HG03571 (cell line): ENCODE measurements around the gene BIRC6.

ENCODE experiments used
- ATAC-seq: cut with Tn5 transposase; IDR thresholded peaks from one replicate; pipeline ENCODE4 v1.9.1; 2021; ENCODE audit not compliant: unreplicated experiment

BIRC6 gene

DNA sequence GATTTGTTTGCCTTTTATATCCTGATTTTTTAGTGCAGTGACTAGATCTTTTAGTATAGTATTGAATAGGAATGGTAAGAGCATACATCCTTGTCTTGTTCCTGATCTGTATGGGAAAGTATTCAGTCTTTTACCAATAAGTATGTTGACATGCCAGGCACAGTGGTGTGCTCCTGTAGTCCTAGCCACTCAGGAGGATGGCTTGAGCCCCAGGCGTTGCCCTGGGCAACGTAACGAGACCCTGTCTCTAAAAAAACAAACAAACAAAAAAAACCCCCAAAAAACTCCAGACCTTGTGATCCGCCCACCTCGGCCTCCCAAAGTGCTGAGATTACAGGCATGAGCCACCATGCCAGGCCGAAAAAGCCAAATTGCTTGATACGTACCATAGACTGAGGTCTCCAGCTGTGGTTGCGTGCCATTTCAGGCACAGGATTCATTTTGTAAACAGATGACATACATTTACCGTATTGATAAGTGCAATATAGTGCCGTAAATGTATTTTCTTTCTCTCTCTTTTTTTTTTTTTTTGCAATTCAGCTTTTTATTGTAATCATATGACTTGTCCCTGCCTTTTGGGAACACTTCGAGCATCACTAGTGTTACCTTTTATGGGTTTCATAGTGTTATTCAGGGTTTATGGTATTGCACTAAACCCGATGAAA, 18.5 kb downstream of the BIRC6 start:
- no peak for ATAC-seq

DNA sequence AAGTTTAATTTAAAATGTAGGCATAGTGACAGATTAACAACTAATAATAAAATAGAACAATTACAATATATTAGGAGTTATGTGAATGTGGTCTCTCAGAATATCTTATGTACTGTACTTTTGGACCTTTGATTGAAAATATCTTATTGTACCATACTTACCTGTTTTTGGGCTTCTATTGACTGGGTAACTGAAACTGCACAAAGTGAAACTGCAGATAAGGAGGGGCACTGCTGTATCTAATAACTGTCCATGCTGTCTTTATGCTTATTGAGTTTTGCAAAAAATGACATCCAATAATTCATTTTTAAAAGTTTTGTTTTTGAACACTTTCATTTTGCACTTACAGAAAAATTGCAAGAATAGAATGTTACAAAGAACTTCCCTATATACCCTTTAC, 19.9 kb downstream of the BIRC6 start:
- ATAC-seq: no peak

DNA sequence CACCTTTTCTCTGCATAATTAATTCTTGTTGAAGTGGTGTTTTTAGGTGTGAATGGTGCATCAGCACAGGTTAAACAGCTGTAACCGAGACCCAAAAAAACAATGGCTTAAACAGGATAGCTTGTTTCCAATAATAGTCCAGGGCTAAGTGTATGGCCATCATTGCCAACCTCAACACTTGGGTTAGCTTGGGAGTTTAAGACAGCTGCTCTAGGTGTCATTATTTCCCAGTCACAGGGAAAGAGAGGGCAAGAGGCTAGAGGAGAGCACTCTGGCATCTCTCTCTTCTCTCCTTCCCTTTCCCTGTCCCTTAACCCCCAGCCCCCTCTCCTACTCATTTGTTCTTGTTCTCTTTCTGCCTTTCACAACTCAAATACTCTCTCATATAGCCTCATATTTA, 21.1 kb downstream of the BIRC6 start:
- no peak for ATAC-seq

DNA sequence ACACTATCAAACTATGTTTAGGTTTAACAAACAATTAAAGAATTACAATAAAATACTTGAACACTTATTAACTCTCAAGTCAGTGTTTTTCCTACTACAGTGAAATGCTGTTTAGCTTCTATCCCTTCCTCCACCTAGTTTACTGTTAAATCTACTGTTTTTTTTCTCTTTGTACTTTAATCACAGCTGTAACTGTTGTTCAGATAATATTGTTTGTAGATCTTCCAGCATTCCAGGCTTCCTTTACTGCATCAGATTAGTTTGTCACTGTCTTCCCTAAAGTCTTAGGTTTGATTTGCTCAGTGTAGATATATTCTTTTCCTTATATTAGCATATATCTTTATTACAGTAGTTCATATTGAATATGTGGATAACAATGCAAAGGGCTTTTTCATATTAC, 22.5 kb downstream of the BIRC6 start:
- no peak for ATAC-seq

DNA sequence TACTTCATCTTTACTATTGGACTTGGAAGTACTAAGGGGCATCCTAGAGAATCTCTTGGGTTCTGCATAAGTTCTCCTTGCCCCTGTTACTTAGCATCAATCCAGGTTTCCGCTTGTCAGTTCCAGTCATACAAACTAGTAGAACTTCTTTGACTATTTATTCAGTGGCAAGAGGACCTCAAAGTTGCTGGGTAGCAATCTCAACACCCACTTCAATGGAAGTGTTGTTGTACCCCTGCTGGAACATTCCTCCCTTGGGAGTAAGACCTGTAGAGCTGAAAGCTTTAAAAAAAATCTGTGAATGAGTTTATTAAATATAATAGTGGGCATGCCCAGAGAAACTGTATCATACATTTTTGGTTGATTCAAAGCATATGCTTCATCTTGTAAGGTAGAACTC, 27.0 kb downstream of the BIRC6 start:
- no peak for ATAC-seq

DNA sequence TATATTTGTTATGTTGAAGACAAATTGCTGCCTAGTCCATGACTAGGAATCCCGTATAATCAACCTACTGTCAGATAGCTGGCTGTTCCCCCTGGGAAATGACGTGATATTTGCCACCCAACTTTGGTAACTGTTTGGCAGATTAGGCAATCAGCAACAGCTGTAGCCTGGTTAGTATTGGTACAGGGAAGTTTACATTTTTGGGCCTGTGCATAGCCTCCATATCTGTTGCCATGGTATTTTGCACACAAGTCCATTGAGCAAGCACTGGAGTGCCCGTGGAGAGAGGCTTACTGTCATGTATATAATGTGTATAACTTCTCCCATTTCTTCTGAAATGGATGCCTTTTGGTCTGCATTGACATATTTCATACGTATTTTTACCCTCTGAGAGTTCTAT, 27.7 kb downstream of the BIRC6 start:
- no peak for ATAC-seq

DNA sequence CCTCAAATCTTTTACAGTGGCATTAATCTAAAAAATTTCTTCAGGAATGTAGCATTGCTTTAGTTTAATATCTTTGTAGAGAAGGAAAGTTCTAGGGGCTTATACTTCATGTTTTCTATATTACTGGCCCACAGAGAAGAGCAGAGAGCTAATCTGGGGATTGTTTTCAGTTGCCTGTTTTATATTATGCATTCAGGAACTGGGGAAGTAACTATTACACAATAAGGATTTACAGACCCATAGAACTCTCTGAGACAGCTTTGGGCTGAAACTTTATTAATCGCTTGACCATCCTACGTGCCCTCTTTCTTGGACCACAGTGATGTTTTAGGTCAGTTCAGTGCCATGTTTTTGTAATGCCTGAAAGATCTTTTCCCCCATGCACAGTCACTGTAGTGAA, 29.9 kb downstream of the BIRC6 start:
- no peak for ATAC-seq

DNA sequence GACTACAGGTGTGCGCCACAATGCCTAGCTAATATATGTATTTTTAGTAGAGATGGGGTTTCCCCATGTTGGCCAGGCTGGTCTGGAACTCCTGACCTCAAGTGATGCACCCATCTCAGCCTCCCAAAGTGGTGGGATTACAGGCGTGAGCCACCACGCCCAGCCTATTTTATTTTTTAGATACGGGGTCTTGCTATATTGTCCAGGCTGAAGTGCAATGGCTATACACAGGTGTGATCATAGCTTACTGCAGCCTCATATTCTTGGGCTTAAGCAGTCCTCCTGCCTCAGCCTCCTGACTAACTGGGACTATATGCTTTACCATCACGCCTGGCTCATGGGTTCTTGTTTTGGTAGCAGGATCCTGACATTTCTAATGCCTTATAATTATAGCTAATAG, 42.4 kb downstream of the BIRC6 start:
- no peak for ATAC-seq

DNA sequence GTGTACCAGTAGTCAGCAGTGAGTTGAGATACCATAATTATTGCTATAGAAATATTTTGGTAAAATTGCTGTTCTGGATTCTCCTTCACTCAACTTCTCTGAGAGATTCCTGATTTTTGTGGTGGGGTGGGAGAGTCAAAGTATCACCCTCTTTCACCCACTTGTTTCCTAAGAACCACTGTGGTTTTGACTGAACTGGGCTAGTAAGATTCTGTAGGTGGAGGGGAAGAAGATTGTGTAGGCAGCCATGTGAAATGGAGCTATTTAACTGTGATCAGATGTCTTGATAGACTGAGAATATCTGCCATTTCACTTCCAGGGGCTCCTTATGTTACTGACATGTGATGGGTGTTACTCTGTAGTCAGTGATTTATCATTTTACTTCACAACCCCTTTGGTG, 45.3 kb downstream of the BIRC6 start:
- no peak for ATAC-seq

DNA sequence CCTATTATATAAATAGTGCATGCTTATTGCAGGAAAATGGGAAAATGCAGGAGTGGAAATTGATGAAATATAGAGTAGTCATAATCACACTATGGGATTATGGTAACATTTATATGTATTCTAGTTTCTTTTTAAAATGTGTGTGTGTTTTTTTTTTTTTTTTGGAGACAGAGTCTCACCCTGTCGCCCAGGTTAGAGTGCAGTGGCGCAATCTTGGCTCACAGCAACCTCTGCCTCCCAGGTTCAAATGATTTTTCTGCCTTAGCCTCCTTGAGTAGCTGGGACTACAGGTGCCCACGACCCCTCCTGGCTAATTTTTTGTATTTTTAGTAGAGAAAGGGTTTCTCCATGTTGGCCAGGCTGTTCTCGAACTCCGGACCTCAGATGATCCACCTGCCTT, 47.0 kb downstream of the BIRC6 start:
- no peak for ATAC-seq

DNA sequence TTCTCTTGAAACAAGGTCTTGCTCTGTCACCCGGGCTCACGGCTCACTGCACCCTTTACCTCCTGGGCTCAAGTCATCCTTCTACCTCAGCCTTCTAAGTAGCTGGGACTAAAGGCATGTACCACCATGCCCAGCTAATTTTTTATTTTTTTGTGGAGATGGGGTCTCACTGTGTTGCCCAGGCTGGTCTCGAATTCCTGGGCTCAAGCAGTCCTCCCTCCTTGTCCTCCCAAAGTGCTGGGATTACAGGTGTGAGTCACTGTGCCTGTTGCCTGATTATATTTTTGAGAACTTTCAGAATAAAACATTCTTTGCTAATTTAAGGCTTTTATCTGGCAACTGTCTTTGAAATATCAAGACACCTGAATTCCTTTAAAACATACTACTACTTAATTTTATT, 47.9 kb downstream of the BIRC6 start:
- ATAC-seq: no peak

DNA sequence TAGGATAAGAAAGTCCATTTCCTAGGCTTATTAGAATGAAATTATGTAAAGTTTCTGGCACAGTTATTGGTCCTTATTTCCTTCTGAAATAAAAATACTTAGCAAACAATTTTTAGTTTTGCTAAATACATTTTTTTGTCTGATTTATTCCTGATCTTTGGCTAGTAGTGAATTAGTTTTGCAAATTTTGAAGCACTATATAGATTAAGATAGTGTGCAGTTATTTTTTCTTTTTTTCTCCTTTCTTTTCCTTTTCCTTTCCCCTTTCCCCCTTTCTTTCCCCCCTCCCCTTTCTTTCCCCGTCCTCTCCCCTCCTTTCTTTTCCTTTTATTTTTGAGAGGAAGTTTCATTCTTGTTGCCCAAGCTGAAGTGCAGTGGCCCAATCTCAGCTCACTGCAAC, 59.7 kb downstream of the BIRC6 start:
- ATAC-seq: no peak

DNA sequence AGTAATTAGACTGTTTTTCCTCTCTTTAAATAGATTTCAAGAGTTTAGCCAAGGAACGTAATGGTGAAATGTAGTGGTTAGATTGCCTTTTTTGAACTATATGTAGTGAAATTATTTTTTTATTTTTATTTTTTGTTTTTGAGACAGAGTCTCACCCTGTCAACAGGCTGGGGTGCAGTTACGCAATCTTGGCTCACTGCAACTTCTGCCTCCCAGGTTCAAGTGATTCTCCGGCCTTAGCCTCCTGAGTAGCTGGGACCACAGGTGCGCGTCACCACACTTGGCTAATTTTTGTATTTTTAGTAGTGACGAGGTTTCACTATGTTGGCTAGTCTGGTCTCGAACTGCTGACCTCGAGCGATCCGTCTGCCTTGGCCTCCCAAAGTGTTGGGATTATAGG, 60.8 kb downstream of the BIRC6 start:
- ATAC-seq: no peak

DNA sequence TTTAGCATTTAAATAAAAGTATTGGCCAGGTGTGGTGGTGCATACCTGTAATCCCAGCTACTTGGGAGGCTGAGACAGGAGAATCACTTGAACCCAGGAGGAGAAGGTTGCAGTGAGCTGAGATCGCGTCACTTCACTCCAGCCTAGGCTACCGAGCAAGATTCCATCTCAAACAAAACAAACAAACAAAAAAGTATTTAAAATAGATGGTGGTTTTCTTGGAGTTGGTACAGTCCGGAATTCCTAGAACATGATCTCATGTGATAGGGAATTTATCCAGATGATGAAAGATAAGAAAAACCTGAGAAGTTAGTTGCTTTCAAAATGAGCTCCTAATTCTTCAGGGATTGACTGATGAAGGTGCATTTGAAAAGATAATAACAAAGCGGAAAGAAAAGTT, 62.0 kb downstream of the BIRC6 start:
- ATAC-seq: no peak

DNA sequence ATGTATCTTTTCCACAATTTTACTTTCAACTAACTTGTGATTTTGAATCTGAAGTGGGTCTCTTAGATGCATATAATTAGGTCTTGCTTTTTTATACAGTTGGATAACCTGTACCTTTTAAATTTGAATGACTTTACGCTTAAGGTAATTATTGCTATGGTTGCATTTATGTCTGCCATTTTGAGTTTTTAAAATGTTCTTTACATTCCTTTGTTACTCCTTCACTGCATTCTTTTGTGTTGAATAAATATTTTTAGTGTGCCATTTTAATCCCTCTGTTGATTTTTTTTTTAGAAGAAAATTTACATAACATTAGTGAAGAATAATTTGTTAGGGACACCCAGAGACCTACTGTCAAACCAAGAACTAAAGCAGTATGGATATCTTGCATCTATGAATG, 65.3 kb downstream of the BIRC6 start:
- ATAC-seq: no peak

DNA sequence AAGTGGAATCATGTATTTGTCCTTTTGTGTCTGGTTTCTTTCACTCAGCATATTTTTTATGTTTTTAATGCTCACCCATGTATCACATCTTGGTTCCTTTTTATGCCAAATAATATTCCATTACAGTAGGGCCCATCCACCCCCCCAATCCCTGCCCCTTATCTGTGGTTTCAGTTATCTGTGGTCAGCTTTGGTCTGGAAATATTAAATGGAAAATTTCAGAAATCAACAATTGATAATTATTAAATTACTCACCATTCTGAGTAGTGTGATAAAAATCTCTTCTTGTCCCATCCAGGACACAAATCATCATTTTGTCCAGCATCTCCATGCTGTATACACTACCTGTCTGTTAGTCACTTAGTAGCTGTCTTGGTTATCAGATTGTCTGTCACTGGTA, 66.7 kb downstream of the BIRC6 start:
- ATAC-seq: no peak

DNA sequence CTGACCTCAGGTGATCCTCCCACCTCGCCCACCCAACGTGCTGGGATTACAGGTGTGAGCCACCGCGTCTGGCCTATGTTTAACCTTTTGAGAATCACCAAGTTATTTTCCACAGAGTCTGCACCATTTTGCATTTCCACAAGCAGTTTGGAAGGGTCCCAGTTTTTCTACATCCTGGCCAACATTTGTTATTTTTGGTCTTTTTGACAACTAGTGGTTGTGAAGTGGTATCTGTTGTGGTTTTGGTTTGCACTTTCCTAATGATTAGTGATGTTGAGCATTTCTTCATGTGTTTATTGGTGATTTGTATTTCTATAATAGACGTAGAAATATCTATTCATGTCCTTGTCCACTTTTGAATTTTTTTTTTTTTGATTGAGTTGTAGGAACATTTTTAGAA, 67.9 kb downstream of the BIRC6 start:
- no peak for ATAC-seq

DNA sequence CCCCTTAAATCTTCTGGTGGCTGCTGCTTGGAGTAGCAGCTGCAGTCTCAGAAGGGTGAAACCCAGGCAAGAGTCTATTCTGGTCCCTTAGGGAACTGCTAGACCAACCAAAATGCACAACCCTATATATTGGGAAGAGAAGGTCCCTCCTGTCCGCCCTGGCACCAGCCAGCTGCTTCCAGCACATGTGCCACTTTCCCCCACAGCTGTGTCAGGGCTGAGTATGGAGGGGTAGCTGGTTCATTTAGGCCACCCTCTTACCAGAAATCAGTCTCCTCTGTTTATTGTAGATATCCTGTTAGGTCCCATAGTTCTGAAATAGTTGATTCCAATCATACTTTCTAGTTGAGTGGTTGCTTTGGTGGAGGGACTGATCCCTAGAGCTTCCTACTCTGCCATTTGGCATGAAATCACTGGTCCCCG, 68.9 kb downstream of the BIRC6 start:
- no peak for ATAC-seq

DNA sequence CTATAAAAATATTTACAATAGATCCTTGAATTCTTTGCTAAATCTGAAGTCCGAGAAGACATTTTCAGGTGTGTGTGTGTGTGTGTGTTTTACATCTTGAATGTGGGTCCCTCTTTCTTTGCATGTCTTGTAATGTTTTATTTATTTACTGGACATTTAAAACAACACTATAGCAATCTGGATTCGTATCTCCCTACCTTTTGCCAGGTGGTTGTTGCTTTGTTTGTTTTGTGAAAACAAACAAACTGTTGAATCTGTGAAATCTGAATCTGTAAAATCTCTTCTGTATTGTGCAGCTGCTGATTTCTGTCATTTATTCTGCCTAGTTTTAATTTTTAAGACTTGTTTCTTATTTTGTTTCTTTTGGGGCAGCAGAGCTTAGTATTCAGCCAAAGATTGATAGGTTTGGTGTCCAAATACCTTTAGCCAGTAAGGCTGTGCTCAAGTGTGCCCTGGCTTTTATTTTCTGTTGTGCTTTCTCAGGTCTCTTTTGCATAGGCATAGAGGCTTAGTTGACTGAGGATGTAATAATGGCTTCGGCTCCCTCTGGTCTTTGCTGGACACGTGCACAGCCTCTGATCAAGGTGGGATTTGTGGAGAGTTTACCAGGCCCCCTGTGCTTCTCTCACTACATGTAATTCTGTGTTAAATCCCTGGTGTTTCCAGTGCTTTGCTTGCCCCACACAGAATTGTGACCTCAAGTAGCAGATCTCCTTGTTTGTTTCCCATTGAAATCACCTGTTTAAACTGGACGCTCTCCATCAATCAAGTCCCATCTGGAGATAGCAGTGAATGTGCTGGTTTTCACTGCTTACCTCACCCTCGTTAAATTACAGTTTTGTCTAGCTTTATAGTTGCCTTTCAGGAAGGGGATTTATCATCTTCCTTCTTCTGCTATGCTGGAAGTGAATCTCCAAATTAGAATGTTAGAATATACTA, 71.1 kb downstream of the BIRC6 start:
- ATAC-seq: no peak

DNA sequence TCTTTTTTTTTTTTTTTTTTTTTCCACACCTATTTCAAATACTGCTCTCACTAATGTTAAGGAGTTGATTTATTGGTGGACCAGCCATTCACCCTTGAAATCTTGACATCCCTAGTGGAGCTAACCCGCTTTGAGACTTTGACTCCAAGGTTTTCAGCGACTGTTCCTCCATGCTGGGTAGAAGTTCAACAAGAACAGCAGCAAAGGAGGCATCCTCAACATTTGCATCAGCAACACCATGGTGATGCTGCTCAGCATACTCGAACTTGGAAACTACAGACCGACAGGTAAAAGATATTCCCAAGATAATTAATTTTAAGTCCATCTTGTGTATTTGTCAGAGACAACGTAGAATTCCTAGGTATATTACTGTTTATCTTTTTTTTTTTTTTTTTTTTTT, 74.0 kb downstream of the BIRC6 start:
- no peak for ATAC-seq

DNA sequence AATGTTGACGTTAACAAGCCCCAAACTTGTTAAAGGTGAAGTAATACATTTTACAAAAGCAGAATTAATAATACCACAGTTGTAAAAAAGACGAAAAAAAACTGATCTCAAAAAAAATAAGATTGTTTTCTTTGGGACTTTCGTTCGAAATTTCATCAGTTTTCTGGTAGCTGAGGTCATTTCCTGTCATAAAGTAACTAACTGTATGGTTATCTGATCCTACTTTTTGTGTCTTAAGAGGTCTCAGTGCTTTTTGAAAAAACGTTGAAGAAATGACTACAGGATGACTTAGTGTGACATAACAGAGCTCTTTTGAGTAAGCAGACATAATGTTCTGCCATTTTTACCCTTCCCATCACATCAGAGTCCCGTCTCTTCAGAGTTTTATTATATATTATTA, 79.3 kb downstream of the BIRC6 start:
- ATAC-seq: no peak

DNA sequence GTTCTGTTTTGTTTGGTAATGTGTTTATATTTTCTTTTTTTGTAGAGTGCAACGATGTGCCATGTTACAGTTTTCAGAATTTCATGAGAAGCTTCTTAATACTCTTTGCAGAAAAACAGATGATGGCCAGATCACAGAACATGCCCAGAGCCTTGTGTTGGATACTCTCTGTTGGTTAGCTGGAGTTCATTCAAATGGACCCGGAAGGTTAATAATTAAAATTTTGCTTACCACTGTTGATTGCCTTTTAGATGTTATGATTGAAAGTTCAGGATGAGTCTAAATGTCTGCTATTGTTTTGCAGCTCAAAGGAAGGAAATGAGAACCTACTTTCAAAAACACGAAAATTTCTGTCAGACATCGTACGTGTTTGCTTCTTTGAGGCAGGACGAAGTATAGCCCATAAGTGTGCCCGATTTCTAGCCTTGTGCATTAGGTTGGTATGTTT, 85.2 kb downstream of the BIRC6 start:
- ATAC-seq: no peak
